Measurements from ENCODE around the gene RPL29. TPM values are rescaled to one million over a fixed set of nuclear protein-coding genes. Genes with fewer than 3 reads are reported as not detected.

RPL29 gene
- total RNA-seq, 1 experiment from 2014 or later: 696 TPM

- CTCF ChIA-PET: no interaction called here
- in situ Hi-C loops (cut with HindIII; ENCODE audit: low pct_unique_long_range_greater_than_20kb, low sequenced_read_pairs): no loop called here
Observed at GRCh38 chr3:51959651-51960050, 36.0 kb downstream of the RPL29 start.

DNA sequence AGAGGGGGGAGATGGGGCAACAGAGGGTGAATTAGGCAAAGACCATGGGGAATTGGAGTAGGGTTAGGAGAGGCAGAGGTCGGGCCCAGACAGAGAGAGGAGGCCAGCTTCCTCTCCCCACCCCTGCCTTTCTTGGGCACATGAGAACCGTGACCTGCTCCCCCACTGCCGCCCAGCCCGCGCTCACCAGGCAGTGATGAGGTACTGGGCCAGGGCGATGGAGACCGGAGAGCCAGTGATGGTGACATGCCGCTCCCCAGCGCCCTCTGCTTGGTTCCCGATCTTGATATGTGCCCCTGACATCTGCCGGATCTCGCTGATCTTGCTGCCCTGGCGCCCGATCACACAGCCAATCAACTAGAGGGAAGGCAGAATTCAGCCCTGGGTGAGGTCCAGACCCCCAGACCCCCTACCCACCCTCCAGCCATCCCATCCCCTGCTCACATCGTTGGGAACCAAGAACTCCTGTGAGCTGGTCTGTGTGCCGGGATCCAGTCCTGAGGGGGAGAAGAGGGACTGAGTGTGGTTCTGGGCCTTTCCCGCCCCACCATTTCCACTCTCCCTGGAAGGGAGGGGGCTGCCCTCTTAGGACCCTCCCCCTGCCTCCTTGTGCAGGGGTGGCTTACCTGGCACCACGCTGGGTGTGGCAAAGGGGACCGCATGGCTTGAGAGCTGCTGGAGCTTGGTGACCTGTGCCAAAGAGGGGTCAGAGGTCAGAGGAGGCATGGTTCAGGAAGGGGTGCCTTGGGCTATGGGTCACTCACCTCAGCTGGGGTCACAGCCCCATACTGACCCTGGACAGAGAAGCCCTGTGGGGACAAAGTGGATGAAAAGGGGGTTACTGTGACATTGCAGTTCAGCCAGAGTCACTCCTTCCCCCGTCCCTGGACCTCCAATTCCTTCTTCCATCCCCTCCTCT lies 36.8 kb downstream of the RPL29 start:
- DNase-seq (ENCODE audit: low read depth, low spot score) (no peak), ATAC-seq (no peak)
- TF ChIP-seq POLR2AphosphoS5 (IDR thresholded peaks at IDR 0.05; ENCODE audit: low read depth, low read length): no peak
- no TSS peak for BruUV-seq (replicated peaks)
- no peaks in the 10 kb centered on the region for H3K36me3 ChIP-seq (ENCODE audit: control insufficient read depth, insufficient read depth, low read length)
- no peak overlapping the region for H3K27ac ChIP-seq (ENCODE audit: low read length)
- H3K27me3 ChIP-seq (ENCODE audit: control insufficient read depth, insufficient read depth, low read length): no peaks in the 10 kb centered on the region
- no peaks in the 10 kb centered on the region for H3K9me3 ChIP-seq (ENCODE audit: control insufficient read depth, insufficient read depth, low read depth, low read length)
- intact Hi-C loops (cut with micrococcal nuclease; ENCODE audit: unreplicated experiment) (no loop called here), in situ Hi-C loops (cut with HindIII; ENCODE audit: low pct_unique_long_range_greater_than_20kb, low sequenced_read_pairs) (no loop called here)
- H3K4me3 ChIP-seq (ENCODE audit: low read depth in 2 of 2, low read length in 2 of 2): no peak overlapping the region
- H3K4me1 ChIP-seq (ENCODE audit: control insufficient read depth, insufficient read depth, low read length): no peaks in the 10 kb centered on the region
- ChIA-PET CTCF (interaction anchor here (0.5 kb wide), 1 partner anchor 25 kb away, joined by 3 read pairs; no protein-coding TSS in a partner anchor), POLR2A (no interaction called here)

More at GRCh38 chr3:51959651-51960050, 36.0 kb downstream of the RPL29 start:
- intact Hi-C loops (cut with micrococcal nuclease; ENCODE audit: unreplicated experiment): no loop called here
- ATAC-seq: no peak
- H3K27ac ChIP-seq (ENCODE audit: low read length): no peak overlapping the region
- no peaks in the 10 kb centered on the region for H3K27me3 ChIP-seq (ENCODE audit: control insufficient read depth, insufficient read depth, low read length)
- TF ChIP-seq REST (IDR thresholded peaks at IDR 0.05; ENCODE audit: insufficient read depth in 1 of 2, low read depth in 2 of 2, low read length in 1 of 2) (no peak), TCF7L2 (IDR thresholded peaks at IDR 0.05; ENCODE audit: low read depth, low read length) (no peak), POLR2AphosphoS5 (IDR thresholded peaks at IDR 0.05; ENCODE audit: low read depth, low read length) (no peak), SIN3A (IDR thresholded peaks at IDR 0.05; ENCODE audit: borderline replicate concordance, insufficient read depth, low read depth, low read length) (no peak)
- TF ChIP-seq, protein P1, sequence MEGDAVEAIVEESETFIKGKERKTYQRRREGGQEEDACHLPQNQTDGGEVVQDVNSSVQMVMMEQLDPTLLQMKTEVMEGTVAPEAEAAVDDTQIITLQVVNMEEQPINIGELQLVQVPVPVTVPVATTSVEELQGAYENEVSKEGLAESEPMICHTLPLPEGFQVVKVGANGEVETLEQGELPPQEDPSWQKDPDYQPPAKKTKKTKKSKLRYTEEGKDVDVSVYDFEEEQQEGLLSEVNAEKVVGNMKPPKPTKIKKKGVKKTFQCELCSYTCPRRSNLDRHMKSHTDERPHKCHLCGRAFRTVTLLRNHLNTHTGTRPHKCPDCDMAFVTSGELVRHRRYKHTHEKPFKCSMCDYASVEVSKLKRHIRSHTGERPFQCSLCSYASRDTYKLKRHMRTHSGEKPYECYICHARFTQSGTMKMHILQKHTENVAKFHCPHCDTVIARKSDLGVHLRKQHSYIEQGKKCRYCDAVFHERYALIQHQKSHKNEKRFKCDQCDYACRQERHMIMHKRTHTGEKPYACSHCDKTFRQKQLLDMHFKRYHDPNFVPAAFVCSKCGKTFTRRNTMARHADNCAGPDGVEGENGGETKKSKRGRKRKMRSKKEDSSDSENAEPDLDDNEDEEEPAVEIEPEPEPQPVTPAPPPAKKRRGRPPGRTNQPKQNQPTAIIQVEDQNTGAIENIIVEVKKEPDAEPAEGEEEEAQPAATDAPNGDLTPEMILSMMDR (IDR thresholded peaks at IDR 0.05): no peak
- DNase-seq (ENCODE audit: low read depth, low spot score): no peak
- no peak overlapping the region for H3K4me3 ChIP-seq (ENCODE audit: low read depth in 2 of 2, low read length in 2 of 2)
- no TSS peak for BruUV-seq (replicated peaks)
- H3K4me1 ChIP-seq (ENCODE audit: control insufficient read depth, insufficient read depth, low read length): no peaks in the 10 kb centered on the region
- POLR2A ChIA-PET: no interaction called here
- no peaks in the 10 kb centered on the region for H3K9me3 ChIP-seq (ENCODE audit: control insufficient read depth, insufficient read depth, low read depth, low read length)
- H3K36me3 ChIP-seq (ENCODE audit: control insufficient read depth, insufficient read depth, low read length): no peaks in the 10 kb centered on the region

Measured in Panc1 (cell line).